ENCODE data around the gene B3GNT4.

DNA sequence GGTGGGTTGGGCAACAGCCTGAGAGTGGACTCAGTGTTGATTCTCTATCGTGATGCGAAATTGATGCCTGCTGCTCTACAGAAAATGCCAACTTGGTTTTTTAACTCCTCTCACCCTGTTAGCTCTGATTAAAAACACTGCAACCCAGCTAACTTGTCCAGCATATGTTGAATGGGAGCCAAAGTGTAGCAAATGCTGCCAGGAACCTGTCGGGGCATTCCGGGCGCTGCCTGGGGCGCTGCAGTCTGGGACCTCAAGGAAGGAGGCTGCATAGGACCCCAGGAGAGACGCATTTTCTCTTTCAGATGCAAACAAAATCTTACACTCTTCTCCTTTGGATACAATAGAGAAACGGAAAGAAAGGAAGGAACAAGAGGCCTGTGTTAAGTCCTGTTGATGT, 3.9 kb downstream of the B3GNT4 start:
- TF ChIP-seq, protein P1, sequence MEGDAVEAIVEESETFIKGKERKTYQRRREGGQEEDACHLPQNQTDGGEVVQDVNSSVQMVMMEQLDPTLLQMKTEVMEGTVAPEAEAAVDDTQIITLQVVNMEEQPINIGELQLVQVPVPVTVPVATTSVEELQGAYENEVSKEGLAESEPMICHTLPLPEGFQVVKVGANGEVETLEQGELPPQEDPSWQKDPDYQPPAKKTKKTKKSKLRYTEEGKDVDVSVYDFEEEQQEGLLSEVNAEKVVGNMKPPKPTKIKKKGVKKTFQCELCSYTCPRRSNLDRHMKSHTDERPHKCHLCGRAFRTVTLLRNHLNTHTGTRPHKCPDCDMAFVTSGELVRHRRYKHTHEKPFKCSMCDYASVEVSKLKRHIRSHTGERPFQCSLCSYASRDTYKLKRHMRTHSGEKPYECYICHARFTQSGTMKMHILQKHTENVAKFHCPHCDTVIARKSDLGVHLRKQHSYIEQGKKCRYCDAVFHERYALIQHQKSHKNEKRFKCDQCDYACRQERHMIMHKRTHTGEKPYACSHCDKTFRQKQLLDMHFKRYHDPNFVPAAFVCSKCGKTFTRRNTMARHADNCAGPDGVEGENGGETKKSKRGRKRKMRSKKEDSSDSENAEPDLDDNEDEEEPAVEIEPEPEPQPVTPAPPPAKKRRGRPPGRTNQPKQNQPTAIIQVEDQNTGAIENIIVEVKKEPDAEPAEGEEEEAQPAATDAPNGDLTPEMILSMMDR (conservative IDR thresholded peaks at IDR 0.05): no peak
- no peak for TF ChIP-seq EZH2 (IDR thresholded peaks at IDR 0.05; ENCODE audit: low read depth)
